Stimulated activated naive CD4-positive, alpha-beta T cell (primary cell): ENCODE measurements around the gene SIDT2.
"Not testable (repeated sequence)": the region's sequence is repeated elsewhere in the genome, so short reads cannot be mapped to it uniquely, and the experiment has no call there.

ENCODE experiments used
- DNase-seq, 6 experiments: peaks; one replicate each; lab custom pipeline; 2025; lab: John Stamatoyannopoulos, UW

Gene SIDT2

DNA sequence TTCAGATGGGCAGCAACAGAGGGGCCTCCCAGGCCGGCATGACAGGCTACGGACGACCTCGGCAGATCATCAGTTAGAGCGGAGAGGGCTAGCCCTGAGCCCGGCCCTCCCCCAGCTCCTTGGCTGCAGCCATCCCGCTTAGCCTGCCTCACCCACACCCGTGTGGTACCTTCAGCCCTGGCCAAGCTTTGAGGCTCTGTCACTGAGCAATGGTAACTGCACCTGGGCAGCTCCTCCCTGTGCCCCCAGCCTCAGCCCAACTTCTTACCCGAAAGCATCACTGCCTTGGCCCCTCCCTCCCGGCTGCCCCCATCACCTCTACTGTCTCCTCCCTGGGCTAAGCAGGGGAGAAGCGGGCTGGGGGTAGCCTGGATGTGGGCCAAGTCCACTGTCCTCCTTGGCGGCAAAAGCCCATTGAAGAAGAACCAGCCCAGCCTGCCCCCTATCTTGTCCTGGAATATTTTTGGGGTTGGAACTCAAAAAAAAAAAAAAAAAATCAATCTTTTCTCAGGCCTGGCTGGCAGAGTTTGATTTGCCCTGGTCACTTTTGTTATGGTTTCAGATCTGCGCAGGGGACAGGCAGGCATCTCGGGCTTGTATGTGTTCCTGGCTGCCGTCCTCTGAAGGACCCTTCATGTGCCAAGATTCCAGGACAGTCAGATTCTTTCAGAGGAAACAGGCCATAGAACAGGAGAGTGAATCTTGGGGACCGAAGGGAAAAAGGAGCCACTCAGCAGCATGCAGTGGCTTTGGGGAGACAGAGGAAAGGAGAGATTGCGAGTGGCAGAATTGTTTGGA, 25.9 kb downstream of the SIDT2 start:
- DNase-seq, result no peak

DNA sequence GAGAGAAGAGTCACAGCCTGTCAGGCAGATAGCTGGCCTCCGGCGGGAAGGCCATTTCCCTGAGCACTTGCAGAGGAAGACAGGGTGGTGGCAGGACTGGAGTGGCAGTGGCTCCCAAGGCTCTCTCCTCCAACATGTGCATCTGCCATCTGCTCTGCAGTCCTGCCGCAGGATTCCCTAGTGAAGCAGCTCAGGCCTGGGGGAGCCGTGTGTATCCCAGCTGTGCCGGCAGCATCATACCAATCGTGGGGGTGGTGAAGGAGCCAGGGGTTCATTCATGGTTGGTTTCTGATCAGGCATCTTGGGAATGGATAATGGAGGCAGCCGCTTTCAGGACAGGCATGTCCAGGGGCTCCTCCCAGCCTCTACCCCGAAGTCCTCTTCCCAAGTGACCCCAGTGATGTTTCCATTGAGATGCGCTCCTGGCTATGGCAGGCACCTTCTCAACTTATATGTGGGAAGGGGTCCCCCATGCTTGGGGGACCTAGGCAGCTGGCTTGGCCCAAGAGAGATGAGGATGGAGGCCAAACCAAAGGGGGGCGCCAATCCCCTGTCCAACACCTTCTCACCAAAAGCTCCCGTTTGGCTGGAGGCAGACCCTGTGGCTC, 26.8 kb downstream of the SIDT2 start:
- DNase-seq, result no peak

DNA sequence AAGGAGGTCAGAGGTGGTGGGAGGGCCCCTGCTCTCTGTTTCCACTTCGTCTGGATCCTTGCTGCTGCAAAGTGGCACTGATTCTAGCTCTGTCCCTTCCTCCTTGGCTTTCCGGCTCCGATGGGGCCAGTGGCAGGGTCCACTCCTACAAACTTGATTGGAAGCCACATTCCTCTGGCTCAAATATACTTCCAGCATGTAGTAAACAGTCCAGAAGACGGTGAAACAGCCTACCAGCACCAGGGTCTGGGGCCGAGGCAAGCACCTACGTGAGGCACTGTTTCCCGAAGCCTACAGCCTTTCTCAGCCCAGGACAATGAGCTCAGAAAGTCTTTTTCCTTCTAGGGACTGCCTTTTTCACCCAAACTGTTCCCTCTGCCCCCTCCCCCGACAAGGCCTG, 27.6 kb downstream of the SIDT2 start:
- not testable (repeated sequence) for DNase-seq

DNA sequence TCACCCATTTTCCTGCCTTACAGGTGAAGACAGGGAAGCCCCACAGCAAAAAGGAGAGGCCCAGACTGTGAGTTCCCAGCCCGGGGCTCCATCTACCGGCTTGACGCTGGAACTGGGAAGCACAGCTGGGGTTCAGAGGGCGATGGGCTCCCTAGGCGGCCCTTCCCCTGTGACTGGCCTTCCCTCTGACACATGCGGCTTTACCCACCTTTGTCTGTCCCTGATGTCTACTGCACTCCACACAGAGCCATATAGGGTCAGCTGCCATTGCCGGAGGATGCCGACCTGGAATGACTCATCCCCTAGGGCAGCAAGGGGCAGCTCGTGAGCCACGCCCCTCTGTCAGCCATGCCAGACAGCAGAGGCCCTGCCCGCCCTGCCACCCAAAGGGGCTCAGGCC, 28.3 kb downstream of the SIDT2 start:
- DNase-seq, result not testable (repeated sequence)

DNA sequence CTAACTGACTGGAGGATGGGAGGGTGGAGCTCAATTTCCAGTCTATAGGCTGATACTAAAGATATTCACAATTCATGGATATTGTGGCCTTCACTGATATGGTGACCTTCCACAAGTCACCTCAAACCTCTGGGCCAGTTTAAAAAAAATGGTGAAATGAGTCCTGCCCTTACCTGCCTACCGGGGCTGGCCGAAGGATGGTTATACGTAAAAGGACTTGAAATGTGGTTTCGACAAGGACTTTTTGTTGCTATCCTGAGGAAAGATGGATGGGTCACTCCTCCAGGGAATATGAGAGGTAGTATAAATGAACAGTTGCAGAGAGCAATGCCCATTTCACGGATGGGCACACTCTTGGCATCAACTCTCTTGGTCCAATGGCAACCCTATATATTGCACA, 28.9 kb downstream of the SIDT2 start:
- not testable (repeated sequence) for DNase-seq

DNA sequence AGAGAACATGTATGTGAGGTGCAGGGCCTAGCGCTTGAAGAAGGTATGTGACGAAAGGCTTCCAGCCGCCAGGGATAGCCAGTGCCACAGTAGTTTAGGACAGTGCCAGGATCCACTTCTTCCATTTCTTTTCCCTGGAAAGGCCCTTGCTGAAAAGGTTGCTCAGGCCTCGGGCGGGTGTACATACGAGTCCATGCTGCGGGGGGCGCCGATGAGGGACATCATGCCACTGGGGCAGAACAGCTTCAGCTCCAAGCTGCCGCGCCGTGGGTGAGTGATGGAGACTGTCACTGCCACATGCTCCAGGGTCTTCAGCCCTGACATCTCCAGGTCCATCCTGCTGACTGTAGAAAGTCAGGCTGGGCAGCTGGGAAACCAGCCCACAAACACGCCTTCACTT, 30.2 kb downstream of the SIDT2 start:
- not testable (repeated sequence) for DNase-seq

DNA sequence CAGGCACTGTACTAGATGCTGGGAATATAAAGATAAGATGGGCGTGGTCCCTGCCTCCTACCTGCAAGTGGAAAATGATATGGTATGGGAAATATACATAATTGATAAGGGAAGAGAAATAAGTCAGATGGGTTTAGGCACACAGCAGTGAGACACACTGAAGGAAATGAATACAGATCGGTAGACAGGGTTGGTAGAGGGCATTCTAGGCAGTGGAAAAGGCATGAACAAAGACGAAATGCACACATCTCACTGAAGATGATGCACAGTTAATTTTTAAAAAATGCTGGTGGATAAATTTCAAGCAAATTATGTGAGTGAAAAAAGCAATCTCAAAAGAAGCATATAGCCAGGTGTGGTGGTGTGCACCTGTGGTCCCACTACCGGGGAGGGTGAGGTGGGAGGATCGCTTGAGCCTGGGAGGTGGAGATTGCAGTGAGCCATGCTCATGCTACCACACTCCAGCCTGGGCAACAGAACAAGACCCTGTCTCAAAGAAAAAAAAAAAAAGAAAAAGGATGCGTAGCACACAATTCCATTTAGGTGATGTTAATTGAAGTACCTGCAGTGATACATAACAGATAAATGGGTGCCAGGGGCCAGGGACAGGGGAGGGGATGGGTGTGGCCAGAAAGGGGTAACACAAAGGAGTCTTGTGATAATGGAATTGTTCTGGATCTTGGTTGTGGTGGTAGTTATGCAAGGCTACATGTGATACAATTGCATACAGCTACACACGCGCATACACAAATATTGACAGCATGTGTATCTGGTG, 31.0 kb downstream of the SIDT2 start:
- not testable (repeated sequence) for DNase-seq

DNA sequence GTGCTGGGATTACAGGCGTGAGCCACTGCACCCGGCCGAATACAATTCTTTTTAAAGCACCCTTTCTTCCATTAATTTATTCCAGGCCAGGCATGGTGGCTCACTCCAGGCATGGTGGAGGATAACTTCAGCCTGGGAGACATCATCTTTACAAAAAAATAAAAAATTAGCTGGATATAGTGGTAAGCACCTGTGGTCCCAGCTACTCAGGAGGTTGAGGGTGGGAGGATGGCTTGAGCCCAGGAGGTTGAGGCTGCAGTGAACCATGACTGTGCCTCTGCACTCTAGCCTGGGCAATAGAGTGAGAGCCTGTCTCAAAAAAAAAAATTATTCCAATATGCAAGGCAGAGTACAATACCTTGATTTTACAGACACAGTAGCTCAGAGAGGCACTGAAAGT, 32.1 kb downstream of the SIDT2 start:
- DNase-seq, result no peak

DNA sequence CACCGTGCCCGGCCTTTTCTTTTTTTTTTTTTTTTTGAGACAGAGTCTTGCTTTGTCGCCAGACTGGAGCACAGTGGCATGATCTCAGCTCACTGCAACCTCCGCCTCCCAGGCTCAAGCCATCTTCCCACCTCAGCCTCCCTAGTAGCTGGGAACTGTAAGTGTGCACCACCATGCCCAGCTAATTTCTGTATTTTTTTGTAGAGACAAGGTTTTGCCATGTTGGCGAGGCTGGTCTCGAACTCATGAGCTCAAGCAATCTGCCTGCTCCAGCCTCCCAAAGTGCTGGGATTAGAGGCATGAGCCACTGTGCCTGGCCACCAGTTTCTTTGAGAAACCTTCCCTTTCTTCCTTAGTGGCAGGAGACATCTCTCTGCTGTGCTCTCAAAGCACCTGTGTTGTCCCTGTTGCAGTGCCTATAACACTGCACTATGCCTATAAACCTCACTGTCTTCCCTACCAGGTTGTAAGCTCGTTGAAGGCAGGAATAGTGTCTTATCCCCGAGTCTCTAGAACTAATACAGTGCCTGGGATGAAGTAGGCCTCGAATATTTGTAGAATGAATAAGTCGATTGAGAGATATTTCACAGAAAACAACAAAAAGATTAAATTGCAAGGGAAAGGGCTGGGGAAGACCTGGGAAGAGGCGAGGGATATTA, 34.3 kb downstream of the SIDT2 start:
- no peak for DNase-seq

DNA sequence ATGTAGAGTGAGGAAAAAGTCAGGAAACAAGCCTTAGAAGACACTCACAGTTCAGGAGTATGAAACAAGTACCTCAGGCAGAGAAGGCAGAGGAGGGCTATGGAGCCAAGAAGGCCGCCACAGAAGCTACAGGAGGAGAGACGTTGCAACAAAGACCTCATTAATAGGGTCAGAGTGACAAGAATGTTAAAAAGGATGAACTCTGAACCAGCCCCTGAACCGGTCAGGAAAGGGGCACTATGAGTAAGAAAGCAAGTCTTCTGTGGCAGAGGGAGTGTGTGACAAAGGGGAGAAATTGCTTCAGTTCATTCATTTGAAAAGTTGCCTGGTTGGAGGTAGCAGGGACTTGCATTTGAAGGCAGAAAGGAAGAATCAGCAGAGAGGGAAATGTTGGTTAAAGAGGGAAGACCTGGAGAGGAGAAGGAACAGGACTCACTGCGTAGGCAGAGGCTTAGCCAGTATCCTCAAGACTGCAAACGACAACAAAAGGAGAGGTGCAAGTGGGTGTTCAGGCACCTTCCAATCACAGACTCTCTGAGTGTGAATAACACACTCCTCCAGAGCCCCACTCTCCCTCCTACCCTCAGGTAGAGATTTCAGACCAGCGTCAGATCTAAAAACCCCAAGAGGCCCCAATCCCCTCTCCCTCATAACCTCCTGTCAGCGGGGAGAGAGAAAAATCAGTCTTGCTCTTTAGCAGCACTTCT, 36.0 kb downstream of the SIDT2 start:
- no peak for DNase-seq

DNA sequence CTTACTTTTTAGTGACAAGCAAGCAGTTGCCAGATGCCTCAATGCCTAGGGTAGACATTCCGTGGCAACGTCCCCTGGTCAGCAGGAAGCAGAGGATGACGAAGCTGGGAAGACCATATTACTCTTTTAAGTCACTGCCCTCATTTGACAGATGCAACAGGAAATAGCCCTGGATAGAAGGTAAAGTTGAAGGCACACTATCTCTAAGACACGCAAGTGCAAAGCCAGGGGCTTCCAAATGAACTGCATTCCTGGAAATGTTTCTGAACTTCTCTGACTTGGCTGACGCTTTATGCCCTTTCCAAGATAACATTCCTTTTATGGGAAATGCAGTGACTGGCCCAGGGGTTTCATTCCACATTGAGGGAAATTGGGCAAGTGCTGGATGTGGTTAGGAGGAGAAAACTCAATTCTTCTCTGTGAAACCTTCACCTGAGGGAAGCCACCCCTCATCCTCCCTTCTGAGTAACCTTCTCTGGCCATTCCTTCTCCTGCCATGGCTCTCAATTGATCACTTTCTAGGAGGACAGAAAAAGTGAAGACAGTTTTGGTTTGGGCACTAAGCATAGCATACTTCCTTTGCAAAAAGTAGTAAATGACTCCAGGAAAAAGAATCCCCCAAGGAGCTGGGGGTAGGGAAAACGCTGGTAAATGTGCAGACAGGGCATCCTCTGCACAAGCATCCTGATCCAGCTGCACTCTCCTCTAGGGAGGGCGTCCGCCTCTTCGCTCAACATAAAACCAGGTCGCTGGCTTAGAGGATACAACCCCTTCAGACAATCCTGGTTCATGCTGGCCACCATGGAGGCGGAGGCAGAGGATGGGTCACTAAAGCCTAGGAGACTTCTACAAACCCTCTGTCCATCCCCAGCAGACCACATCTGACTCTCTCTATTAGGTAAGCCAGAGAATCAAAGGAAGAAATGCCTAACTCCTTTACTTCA, 38.9 kb downstream of the SIDT2 start:
- DNase-seq, result no peak

DNA sequence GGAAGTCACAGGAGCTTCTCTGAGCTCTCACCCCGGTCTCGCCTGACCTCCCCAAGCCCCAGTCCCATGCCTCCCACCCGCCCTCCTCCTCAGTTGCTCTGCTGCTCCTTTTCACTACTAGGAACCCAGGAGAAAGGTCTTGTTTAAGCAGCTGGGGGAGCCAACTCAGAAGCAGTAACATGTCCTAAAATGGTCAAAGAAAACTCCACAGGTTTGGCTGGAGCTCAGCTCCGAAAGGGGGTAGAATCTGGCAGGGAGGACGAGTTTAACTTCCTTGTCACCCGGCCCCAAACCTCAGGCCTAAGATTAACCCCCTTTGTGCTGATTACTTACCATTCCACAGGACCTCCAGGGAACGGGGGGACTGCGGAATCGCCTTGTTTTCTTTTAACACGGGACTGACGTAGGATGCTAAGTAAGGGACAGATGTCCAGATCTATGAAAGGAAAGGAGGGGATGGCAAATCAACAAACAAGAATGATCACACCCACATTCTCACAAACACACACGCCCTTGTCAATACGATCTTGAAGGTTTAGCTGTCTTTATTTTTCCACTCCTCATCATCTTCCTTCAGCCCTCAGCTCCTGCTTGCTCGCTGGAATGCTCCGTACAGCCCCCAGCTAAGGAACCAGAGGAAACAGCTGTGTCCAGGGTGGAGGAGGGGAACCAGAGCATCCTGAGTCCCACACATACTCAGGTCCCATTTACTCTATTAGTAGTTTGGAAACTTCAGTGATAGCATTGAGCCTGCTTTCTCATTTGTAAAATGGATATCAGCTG, 39.8 kb downstream of the SIDT2 start:
- DNase-seq, result no peak

DNA sequence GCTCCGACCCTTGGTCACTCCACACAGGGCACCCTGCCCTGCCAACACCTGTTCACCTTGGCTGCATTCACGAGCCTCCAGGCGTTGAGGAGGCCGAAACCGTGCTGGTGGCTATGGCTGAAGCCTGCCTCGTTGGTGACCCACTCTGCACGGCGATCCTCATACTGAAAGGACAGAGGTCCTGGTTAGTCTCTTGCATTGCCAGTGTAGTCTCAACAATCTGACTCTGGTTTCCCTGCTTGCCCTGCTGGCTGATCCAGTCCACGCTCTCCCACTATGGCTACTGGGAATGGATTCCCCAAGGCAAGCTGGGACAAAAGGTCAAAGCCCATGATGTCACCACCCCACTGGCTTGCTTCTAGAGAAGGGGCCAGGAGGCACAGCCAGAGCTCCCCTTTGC, 40.5 kb downstream of the SIDT2 start:
- no peak for DNase-seq

DNA sequence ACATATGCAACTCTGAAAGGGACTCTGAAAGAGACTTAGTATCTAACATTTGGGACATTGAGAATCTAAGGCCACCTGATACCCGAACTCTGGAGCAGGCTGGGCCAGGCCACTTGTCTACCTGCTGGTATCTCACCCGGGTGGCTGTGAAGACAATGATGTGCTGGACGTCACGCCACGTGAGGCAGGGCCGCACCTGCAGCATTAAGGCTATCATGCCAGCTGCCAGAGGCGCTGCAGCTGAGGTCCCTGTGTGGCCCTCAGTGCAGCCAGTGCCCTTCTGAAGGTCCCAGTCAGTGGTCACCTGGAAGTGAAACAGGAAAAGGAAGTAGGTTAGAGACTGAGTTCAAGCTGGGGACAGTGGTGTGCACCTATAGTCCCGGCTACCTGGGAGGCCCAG, 40.9 kb downstream of the SIDT2 start:
- DNase-seq, result no peak

DNA sequence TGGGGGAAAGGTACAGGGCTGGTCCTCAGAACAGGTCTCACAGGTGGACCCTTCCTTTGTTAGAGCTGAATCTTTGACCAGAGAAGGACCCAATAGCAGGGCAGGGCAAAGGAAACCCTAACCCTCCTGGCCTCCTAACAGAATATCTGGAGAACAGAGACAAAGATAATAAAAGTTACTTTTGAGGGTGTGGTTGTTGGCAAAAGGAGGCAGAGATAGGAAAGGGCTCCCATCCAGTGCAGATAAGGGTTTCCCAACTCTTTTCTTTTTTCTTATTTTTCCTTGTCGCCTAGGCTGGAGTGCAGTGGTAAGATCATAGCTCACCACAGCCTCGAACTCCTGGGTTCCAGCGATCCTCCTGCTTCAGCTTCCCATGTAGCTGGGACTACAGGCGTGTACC, 41.5 kb downstream of the SIDT2 start:
- no peak for DNase-seq

DNA sequence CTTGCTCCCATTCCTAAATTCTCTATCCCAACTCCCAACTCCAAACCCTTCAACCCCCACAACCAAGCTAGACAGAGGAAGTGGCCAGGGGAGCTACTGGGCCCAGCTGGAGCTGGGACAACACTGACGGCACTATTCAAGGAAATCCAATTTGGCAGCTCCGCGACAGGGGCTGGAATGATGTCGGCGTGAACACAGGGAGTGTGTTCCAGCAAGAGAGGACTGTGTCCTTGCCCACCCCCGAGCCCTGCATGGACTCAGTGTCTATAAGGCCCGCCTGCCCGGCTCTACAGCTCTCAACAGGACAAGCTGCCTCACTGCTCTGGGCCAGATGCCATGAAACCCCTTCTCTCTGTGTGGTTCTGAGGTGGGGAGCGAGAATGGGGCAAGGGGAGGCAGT, 42.0 kb downstream of the SIDT2 start:
- no peak for DNase-seq

DNA sequence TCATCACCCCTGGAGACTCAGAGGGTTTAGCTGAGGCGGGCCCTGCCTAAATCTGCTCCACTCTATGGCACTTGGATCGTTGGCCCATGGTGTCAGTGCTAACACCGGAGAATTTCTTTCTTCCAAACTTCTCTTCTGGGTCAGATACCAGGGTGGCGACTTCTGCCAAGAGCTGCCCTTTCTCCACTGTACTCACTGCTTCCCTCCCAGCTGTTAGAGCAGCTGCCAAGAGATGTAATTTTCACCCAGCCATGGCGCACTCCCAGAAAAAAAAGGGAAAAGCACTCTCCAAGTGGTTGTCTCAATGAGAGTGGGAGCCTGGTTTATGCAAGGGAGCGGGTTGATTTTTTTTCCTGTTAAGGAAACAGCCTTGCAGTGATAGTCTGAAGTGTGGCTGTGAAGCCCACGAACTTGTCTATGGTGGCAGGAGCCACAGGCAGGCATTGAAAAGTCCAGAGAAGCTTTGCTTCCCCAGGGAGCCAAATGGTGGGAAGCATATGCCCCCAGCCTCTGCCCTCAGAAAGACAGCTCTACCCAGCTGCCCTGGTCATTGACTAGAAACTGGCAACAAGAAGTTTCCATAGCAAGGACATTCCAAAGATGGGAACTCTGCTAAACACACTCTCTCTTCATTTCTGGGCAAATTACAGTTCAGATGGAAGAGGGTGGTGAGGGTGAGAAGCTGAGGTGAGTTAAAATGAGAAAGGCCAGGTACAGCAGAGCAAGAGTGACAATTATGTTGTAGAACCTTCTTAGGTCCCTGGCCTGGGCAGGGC, 42.6 kb downstream of the SIDT2 start:
- DNase-seq, result no peak

DNA sequence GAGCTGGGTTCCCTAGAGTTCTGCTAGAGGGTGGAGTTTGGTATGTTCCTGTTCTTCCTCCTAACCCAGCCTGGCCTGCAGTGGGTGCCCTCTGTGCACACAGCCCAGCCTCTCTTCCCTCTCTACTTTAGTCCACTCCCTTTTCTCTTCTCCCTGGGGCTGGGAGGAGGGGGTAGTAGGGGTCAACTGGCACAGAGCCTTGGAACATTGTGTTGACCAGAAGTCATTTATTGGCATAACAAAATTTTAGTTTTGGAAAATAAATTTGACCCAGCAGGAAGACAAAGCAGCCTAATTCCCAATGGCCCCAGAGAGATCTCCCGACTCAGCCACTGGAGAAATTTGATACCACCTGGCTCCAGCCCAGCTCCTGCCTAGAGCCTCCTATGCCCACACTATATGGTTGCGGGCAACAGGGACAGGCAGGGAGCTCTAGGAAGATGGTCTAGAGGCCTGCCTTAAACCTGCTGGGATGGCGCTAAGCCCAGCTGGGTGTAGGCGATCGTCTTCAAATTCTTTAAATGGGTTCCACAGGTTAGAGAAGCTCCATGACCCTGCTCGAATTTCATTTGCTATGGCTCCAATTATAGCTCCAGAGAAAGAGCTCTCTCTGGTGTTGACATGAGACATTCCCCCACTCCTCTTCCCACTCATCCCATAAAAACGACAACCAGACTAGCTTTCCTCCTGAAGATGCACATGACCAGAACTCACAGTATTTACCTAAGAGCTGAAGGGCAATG, 43.4 kb downstream of the SIDT2 start:
- DNase-seq, result no peak
